K562 (cell line): ENCODE data around the gene GPATCH3. TPM values are rescaled to one million over a fixed set of nuclear protein-coding genes. Genes with fewer than 3 reads are reported as not detected.
A peak's percentile ranks its signal among the peaks of the same experiment; 100 is the strongest.

Experiments used
- ASH1L ChIP-seq: fragments of 450-650 bp; IDR thresholded peaks from 2 replicates; pipeline ENCODE4 v1.6.1; 2018; ENCODE audit warnings: borderline replicate concordance, mild to moderate bottlenecking, low read depth; ENCODE audit not compliant: partially characterized antibody
- CAMTA2 ChIP-seq: fragments of 250-450 bp; sonication (Bioruptor Pico); conservative IDR thresholded peaks from 2 replicates; pipeline ENCODE4 v1.5.1; 2022
- CREB3 ChIP-seq: fragments of 450-650 bp; conservative IDR thresholded peaks from 2 replicates; pipeline ENCODE4 v1.6.1; 2016; ENCODE audit warnings: missing genetic modification characterization, low read depth, mild to moderate bottlenecking, missing compliant biosample characterization, moderate library complexity
- ELF1 ChIP-seq: fragments of 200-800 bp; sonication (Bioruptor generic); IDR thresholded peaks from 2 replicates; pipeline ENCODE4 v1.6.1; 2016; ENCODE audit warnings: missing genetic modification characterization, missing compliant biosample characterization
- EP400 ChIP-seq: fragments of 450-650 bp; IDR thresholded peaks from 2 replicates; pipeline ENCODE4 v1.6.1; 2017; ENCODE audit warnings: antibody characterized with exemption, mild to moderate bottlenecking, moderate library complexity
- GABPA ChIP-seq: fragments of 200-800 bp; sonication (Bioruptor generic); conservative IDR thresholded peaks from 2 replicates; pipeline ENCODE4 v1.6.1; 2016; ENCODE audit warnings: low read depth, missing genetic modification characterization, missing compliant biosample characterization
- IRF1 ChIP-seq: sonication (generic); formaldehyde crosslinking; IDR thresholded peaks from 2 replicates; pipeline ENCODE4 v1.8.0; 2022; ENCODE audit warnings: missing genetic modification reagents, mild to moderate bottlenecking, borderline replicate concordance
- KLF1 ChIP-seq: fragments of 450-650 bp; IDR thresholded peaks from 2 replicates; pipeline ENCODE4 v1.6.1; 2016; ENCODE audit warnings: missing genetic modification characterization, missing compliant biosample characterization
- MBD2 ChIP-seq: sonication (generic); IDR thresholded peaks from 2 replicates; pipeline ENCODE4 v1.6.1; 2016; ENCODE audit warnings: low read depth, borderline replicate concordance
- NBN ChIP-seq: fragments of 450-650 bp; IDR thresholded peaks from 2 replicates; pipeline ENCODE4 v1.6.1; 2016; ENCODE audit warnings: low read depth, mild to moderate bottlenecking
- NFRKB ChIP-seq: fragments of 450-650 bp; IDR thresholded peaks from 2 replicates; pipeline ENCODE4 v1.6.1; 2016; ENCODE audit warnings: low read depth
- NR4A1 ChIP-seq, 2 experiments: fragments of 250-450 bp in 1 of 2; fragments of 450-650 bp in 1 of 2; sonication (Bioruptor Pico) in 1 of 2; IDR thresholded peaks; 2 replicates each; pipeline versions ENCODE4 v1.4.0 to v1.6.1; 2016 to 2020; ENCODE audit warnings: mild to moderate bottlenecking in 2 of 2, missing compliant biosample characterization in 1 of 2, missing genetic modification characterization in 1 of 2, moderate library complexity in 1 of 2
- PHF21A ChIP-seq: fragments of 450-650 bp; IDR thresholded peaks from 2 replicates; pipeline ENCODE4 v1.6.1; 2017; ENCODE audit warnings: low read depth, borderline replicate concordance
- RBFOX2 ChIP-seq: fragments of 200-400 bp; formaldehyde crosslinking; IDR thresholded peaks from 2 replicates; pipeline ENCODE4 v1.6.1; 2017; ENCODE audit warnings: low read depth, mild to moderate bottlenecking, low read length, moderate library complexity
- SIN3A ChIP-seq, 2 experiments: fragments of 150-350 bp in 1 of 2; IDR thresholded peaks; 2 replicates each; pipeline ENCODE4 v1.6.1; 2011 to 2016; ENCODE audit warnings: borderline replicate concordance in 2 of 2, low read depth in 2 of 2, low read length in 2 of 2, mild to moderate bottlenecking in 2 of 2, moderate library complexity in 2 of 2; ENCODE audit not compliant: control insufficient read depth in 1 of 2
- SUPT5H ChIP-seq: fragments of 450-650 bp; IDR thresholded peaks from 2 replicates; pipeline ENCODE4 v1.6.1; 2016
- TAF1 ChIP-seq: IDR thresholded peaks from 2 replicates; pipeline ENCODE4 v1.6.1; 2011; ENCODE audit warnings: mild to moderate bottlenecking, low read length, moderate library complexity; ENCODE audit not compliant: insufficient read depth, control insufficient read depth, severe bottlenecking; ENCODE audit errors: extremely low read depth
- ZMIZ1 ChIP-seq, 2 experiments: fragments of 150-350 bp in 1 of 2; IDR thresholded peaks; 2 replicates each; pipeline ENCODE4 v1.6.1; 2012 to 2016; ENCODE audit warnings: low read depth in 2 of 2, low read length in 2 of 2, mild to moderate bottlenecking in 1 of 2, moderate library complexity in 1 of 2
- ZNF12 ChIP-seq: sonication (generic); formaldehyde crosslinking; IDR thresholded peaks from 2 replicates; pipeline ENCODE4 v1.4.0; 2020; ENCODE audit warnings: mild to moderate bottlenecking, missing genetic modification reagents
- ZNF140 ChIP-seq: fragments of 250-450 bp; sonication (Bioruptor Pico); IDR thresholded peaks from 2 replicates; pipeline ENCODE4 v1.8.0; 2021; ENCODE audit warnings: moderate library complexity, mild to moderate bottlenecking, inconsistent platforms
- ZNF263 ChIP-seq: sonication (generic); formaldehyde crosslinking; IDR thresholded peaks from 2 replicates; pipeline ENCODE4 v1.8.0; 2022; ENCODE audit warnings: mild to moderate bottlenecking, missing genetic modification reagents, borderline replicate concordance
- polyA plus RNA-seq, 8 experiments: library from polyadenylated mRNA; depleted of rRNA in 4 of 8; stranded (reverse) in 5 of 8; unstranded in 3 of 8; fragments of >200 nt; fragmentation: Nextera tagmentation in 2 of 8; fragmentation: Illumina TruSeq in 1 of 8; extraction: Ambion mirVana in 2 of 8; extraction: Trizol in 1 of 8; gene quantifications; 2 replicates each; pipeline versions ENCODE4 v1.2.1 to v1.2.3, GENCODE V29; 2011 to 2014; ENCODE audit warnings: inconsistent platforms in 1 of 8, missing spikeins in 1 of 8
- total RNA-seq, 7 experiments: library from RNA; depleted of rRNA in 6 of 7; stranded (reverse); fragments of >200 nt in 6 of 7; fragmentation: Illumina TruSeq in 2 of 7; extraction: Trizol in 2 of 7; gene quantifications; 2 replicates each; pipeline versions ENCODE4 v1.2.1 to v1.2.3, GENCODE V29; 2011 to 2021; ENCODE audit warnings: low replicate concordance in 1 of 7

The GPATCH3 gene
- total and polyA plus RNA-seq, 9 of the 15 experiments (the other 6 are each of a cell fraction or from before 2014, with no cell fraction given), result 1.6 to 23.0 (median 13.3) TPM

- TF ChIP-seq CREB3 (0 out of 2 replicates have a peak, but pooled peaks have one; percentile 11), SIN3A (IDR thresholded peaks at IDR 0.05; ENCODE audit: borderline replicate concordance in 2 of 2, control insufficient read depth in 1 of 2, low read depth in 2 of 2, low read length in 2 of 2) (peak; percentile 13 to 76; a peak in 2 of 4 replicates), NFRKB (0 out of 2 replicates have a peak, but pooled peaks have one; percentile 40), ELF1 (peak; percentile 28; the same call in 1 of the 2 replicates), MBD2 (peak; percentile 82), ZNF263 (CRISPR knock-in tag) (peak; percentile 67), GABPA (peak; percentile 96), ZMIZ1 (IDR thresholded peaks at IDR 0.05; ENCODE audit: low read depth in 2 of 2, low read length in 2 of 2) (0 out of 4 replicates have a peak, but pooled peaks of 1 of the 2 experiments have one; percentile 38), ZNF12 (CRISPR knock-in tag) (no peak), ZNF140 (CRISPR knock-in tag) (no peak), RBFOX2 (peak; percentile 98), EP400 (peak; percentile 96), SUPT5H (peak; percentile 97), PHF21A (peak; percentile 41; the same call in 1 of the 2 replicates), TAF1 (peak; percentile 87), IRF1 (CRISPR knock-in tag) (no peak; the same call in 1 of the 2 replicates), ASH1L (peak; percentile 70), NBN (0 out of 2 replicates have a peak, but pooled peaks have one; percentile 4), CAMTA2 (CRISPR knock-in tag) (0 out of 2 replicates have a peak, but pooled peaks have one; percentile 76), KLF1 (peak; percentile 66; the same call in 1 of the 2 replicates), NR4A1 (CRISPR knock-in tag; IDR thresholded peaks at IDR 0.05) (0 out of 2 replicates have a peak, but pooled peaks have one; percentile 81), NR4A1 (tag; IDR thresholded peaks at IDR 0.05) (no peak)
Observed at GRCh38 chr1:26921540-26922430, 21.5 kb upstream of the GPATCH3 start, which contains the start of gene NUDC (continued).
